HL-60/S4 treated with retinoic acid at 250 ng/mL for 4 days and 3 days (cell line): ENCODE measurements around the gene TBC1D3B.
"Not testable (repeated sequence)": the region's sequence is repeated elsewhere in the genome, so short reads cannot be mapped to it uniquely, and the experiment has no call there.

Experiments used
- in situ Hi-C: fragments of 300-500 bp; cut with MboI; formaldehyde crosslinking; loops from 2 replicates; pipeline ENCODE4 v1.7.0; 2022; ENCODE audit warnings: low sequenced_read_pairs

The TBC1D3B gene

DNA sequence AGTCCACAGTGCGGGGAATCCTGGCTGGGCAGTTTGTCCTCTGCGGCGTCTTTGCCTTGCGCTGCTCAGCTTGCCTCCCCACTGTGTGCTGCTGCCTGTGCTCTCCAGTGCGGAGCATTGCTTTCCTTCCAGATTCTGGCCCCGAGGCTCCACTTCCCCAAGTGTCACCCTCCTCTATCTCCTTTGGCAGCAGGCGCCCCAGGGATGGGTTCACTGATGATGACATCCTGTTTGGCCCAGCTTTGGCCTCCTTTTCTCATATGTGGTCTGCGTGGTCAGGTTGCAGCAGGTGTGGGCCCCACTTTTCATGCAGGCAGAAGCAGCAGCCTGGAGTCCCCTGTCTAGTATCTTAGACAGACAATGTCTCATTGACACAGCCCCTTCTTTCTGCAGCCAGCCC, 25.1 kb upstream of the TBC1D3B start:
- in situ Hi-C loops: not testable (repeated sequence)

DNA sequence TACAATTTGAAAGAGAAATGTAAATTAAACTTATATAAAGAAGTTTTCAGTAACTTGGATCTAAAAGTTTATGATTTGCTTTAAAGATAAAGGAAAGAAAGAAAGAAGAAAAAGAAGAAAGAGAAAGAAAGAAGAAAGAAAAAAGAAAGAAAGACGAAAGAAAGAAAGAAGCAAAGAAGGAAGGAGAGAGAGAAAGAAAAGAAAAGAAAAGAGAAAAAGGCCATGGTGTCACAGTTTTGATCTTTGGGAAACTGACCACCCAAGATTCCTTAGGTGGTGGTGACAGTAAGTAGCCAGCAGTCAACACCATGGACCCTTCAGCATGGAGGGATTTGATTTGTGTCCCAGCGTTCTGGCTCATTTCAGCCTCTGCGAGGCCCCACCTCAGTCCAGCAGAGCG, 24.7 kb upstream of the TBC1D3B start:
- in situ Hi-C loops: not testable (repeated sequence)

- in situ Hi-C loops: no loop called here
These were observed 22.5 kb upstream of the TBC1D3B start for GRCh38 chr17:36198831-36199465.

GRCh38 chr17:36197387-36197703, 20.9 kb upstream of the TBC1D3B start:
- in situ Hi-C loops: no loop called here

GRCh38 chr17:36196131-36196486, 19.7 kb upstream of the TBC1D3B start:
- in situ Hi-C loops: no loop called here

DNA sequence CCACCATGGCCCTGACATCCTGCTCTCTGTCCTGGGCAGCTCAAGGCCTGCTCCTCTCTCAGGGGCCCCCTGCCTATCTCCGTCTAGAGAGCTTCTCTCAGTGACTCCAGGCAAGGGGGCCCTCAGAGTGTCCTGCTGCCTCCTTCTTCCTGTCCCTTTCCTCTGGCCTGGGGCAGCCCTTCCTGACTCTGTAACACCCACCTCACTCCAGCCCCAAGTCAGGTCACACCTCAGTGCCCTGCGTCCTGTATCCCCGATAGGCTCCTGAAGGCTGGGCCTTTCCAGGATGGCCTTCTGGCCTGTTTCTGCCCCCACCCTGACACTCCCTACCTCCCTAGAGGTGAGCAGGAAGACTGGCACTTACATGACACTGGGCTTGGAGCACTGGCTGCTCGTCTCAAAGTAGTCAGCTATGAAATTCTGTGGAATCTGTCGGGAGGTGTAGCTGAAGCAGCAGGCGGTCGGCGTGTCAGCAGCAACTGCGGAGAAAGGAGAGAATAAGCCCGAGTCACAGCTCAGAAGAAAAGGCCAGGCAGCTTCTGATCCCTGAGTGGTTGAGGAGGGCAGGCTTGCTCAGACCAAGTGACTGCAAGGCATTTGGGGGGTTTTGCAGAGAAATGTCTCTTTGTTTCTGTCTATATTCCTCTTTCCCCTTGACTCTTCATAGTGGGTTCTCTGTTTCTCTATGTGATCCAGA, 19.1 kb upstream of the TBC1D3B start:
- in situ Hi-C loops: no loop called here

DNA sequence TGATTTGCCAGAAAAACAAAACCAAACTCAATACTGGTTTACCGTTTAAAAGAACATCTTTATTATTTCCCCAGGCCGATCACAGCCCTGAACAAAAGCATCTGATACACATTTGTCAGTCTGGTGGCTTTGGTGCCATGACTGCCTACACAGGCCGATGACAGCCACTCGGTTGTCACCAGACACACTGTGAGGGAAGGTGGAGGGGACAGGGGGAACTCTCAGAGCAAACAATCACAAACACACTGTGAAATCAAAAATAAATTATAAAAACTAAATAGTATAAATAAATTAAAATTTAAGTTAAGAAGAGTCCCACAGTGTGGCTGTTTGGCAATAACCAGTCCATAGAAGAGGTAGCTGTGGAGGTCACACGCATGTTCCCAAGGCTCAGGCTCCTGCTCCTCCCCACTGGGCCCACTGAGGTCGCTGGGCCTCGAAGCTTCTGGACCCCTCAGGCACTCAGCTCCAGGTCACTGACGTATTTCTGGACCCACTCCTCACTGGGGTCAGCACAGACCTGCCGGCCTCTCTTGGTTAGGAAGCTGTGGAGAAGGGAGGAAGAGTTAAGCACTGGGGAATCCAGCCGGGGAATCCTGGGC, 18.5 kb upstream of the TBC1D3B start:
- in situ Hi-C loops: not testable (repeated sequence)

GRCh38 chr17:36194147-36194831, 17.9 kb upstream of the TBC1D3B start:
- in situ Hi-C loops: not testable (repeated sequence)

DNA sequence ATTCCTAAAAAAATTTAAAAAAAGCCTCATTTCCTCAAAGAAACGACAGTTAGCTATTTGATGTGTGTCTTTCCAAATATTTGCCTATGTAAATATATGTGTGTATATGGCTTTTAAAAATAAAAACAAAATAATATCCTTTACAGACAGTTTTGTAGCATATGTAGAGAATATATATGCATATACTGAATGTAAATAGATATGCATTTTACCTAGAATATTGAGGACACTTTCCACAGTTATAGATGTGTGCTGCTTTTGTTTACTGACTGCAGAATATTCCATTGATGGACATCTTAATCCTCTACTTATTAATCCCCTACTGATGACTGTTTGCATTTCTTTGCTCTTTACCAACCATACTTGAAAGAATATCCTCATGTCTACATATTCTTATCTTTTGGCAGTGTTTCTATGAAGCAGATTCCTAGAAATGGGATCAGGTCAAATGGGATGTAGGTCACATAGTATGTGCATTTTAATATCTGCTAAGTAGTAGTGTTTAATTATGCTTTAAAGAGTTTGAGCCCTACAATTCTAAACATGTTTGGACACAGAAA, 16.9 kb upstream of the TBC1D3B start:
- in situ Hi-C loops: no loop called here

GRCh38 chr17:36190549-36191330, 14.3 kb upstream of the TBC1D3B start:
- in situ Hi-C loops: not testable (repeated sequence)

GRCh38 chr17:36189993-36190392, 13.6 kb upstream of the TBC1D3B start:
- in situ Hi-C loops: not testable (repeated sequence)

GRCh38 chr17:36188891-36189306, 12.5 kb upstream of the TBC1D3B start:
- in situ Hi-C loops: no loop called here

GRCh38 chr17:36187943-36188665, 11.7 kb upstream of the TBC1D3B start:
- in situ Hi-C loops: not testable (repeated sequence)

DNA sequence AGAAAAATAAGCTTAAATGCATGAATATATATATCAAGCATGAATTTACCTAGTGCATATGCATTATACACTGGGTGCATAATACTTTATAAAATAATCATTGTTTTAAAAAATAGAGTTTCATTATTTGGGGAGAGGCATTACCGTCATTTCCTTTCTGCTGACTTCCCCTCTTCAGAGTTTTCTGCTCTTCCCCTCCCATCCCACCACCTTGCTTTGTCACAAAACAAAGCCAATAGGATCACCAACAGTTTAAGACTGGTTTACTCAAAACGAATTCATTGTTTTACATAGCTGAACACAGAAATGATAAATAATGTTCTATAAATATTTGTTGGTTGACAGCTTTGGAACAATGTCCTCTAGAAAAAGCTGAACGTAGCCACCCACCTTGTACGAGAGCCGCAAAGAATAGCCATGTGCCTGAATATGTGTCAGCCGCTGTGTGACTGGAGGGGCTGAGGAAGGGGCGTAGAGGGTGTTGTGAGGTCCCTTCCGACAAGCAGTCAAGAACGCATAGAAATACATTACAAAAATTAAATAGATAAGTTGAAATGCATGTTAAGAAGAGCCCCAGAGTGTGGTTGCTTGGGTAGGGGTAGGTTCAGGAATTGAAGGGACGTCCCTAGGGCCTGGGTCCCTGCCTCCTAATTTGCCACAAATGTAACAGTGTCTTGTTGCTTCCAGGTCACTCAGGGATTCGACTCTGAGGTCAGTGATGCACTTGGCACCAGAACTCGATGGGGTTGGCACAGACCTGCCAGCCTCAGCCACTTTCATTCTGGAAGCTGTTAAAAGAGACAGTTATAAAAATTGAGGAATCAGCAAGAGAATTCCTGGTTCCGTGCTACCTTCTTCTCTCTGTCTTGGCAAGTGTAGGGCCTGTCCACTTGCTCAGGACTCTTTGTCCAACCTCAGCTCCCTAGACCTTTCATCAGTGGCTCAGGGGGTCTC, 10.7 kb upstream of the TBC1D3B start:
- in situ Hi-C loops: not testable (repeated sequence)

DNA sequence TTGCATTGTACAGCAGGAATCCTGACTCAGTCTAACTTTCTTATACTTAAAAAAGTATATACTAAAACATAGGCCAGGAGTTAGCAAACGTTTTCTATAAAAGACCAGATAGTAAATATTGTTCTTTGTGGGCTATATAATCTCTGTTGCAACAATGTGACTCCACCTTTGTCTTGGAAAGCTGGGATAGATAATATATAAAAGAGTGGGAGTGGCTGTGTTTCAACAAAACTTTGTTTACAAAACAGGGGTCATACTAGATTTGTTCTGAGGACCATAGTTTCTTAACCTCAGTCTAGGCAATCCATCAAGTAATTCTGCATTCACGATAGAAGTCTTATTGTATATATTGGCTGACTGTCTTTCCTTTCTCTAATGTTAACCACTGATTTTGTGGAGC, 9.0 kb upstream of the TBC1D3B start:
- in situ Hi-C loops: no loop called here

- in situ Hi-C loops: loop anchor here (5.0 kb wide), 1 partner anchor 52 kb away; no protein-coding TSS in a partner anchor
These were observed 7.8 kb upstream of the TBC1D3B start for GRCh38 chr17:36184023-36184765.

GRCh38 chr17:36183001-36183971, 6.8 kb upstream of the TBC1D3B start:
- in situ Hi-C loops: loop anchor here (5.0 kb wide), 1 partner anchor 51 kb away; no protein-coding TSS in a partner anchor
